Endothelial cell of umbilical vein (primary cell): ENCODE measurements around the gene TNKS1BP1. TPM values are rescaled to one million over a fixed set of nuclear protein-coding genes. Genes with fewer than 3 reads are reported as not detected.

Experiments used
- BruUV-seq: library from RNA; stranded (reverse); fragments of 400-500 nt; replicated peaks from 2 replicates; lab custom pipeline; 2021; lab: Mats Ljungman, UMichigan
- CTCF ChIA-PET: fragments of 300-600, 350-600 bp; sonication (Branson Sonifier 250); formaldehyde crosslinking; loops from one replicate; lab custom pipeline; 2021; ENCODE audit warnings: antibody characterized with exemption, inconsistent platforms; lab: Charles Lee
- POLR2A ChIA-PET: fragments of 300-600, 350-600 bp; sonication (Branson Sonifier 250); formaldehyde crosslinking; loops from one replicate; lab custom pipeline; 2021; ENCODE audit warnings: antibody characterized with exemption, inconsistent platforms; lab: Charles Lee
- DNase-seq: peaks from one replicate; pipeline ENCODE4 v3.0.0-alpha.2; 2011; ENCODE audit warnings: low read depth, low spot score
- FAIRE-seq: peaks from 2 replicates; lab custom pipeline; 2011; peaks lifted over from hg19 to GRCh38; lab: Jason Lieb, UNC
- H2AFZ ChIP-seq: 2 replicates; pipeline ENCODE4 v1.6.0; 2012; ENCODE audit warnings: low read depth, low read length, control low read depth, inconsistent platforms
- H3K27ac ChIP-seq: 2 replicates; pipeline ENCODE4 v1.5.1; 2011; ENCODE audit warnings: low read depth, mild to moderate bottlenecking, control low read depth, low read length, moderate library complexity; ENCODE audit not compliant: insufficient read depth
- H3K27me3 ChIP-seq, 2 experiments: 2 replicates each; pipeline versions ENCODE4 v1.6.0 to v1.6.1; 2011; ENCODE audit warnings: low read length in 2 of 2, mixed read lengths in 1 of 2; ENCODE audit not compliant: control insufficient read depth in 2 of 2, insufficient read depth in 2 of 2
- H3K36me3 ChIP-seq, 2 experiments: 2 replicates in 1 of 2; 3 replicates in 1 of 2; pipeline ENCODE4 v1.5.1; 2011; ENCODE audit warnings: low read length in 2 of 2, mild to moderate bottlenecking in 1 of 2, moderate library complexity in 1 of 2; ENCODE audit not compliant: control insufficient read depth in 2 of 2, insufficient read depth in 2 of 2; ENCODE audit errors: extremely low read depth in 1 of 2
- H3K4me1 ChIP-seq: 3 replicates; pipeline ENCODE4 v1.5.1; 2011; ENCODE audit warnings: mild to moderate bottlenecking, low read length; ENCODE audit not compliant: control insufficient read depth, insufficient read depth; ENCODE audit errors: extremely low read depth
- H3K4me2 ChIP-seq: 2 replicates; pipeline ENCODE4 v1.6.1; 2011; ENCODE audit warnings: low read length, control low read depth, mixed read lengths; ENCODE audit not compliant: insufficient read depth
- H3K4me3 ChIP-seq, 3 experiments: fragments of 200-600 bp in 1 of 3; sonication (generic), shearing (Covaris generic) in 1 of 3; replicated peaks in 1 of 3; 2 replicates each; pipeline ENCODE4 v1.5.1; 2011 to 2016; ENCODE audit warnings: control low read depth in 3 of 3, low read length in 3 of 3, mild to moderate bottlenecking in 2 of 3, inconsistent platforms in 1 of 3, low read depth in 1 of 3, moderate library complexity in 1 of 3; ENCODE audit not compliant: insufficient read depth in 1 of 3
- H3K79me2 ChIP-seq: 2 replicates; pipeline ENCODE4 v1.6.0; 2012; ENCODE audit warnings: low read length, inconsistent platforms; ENCODE audit not compliant: control insufficient read depth, insufficient read depth
- H3K9ac ChIP-seq: replicated peaks from 2 replicates; pipeline ENCODE3; 2011; ENCODE audit warnings: low read length, control low read depth; ENCODE audit not compliant: insufficient read depth; ENCODE audit errors: extremely low read depth
- H3K9me1 ChIP-seq: replicated peaks from 3 replicates; pipeline ENCODE4 v1.6.0; 2011; ENCODE audit warnings: mild to moderate bottlenecking, low read length; ENCODE audit not compliant: control insufficient read depth, insufficient read depth; ENCODE audit errors: extremely low read depth
- H3K9me3 ChIP-seq: replicated peaks from 2 replicates; pipeline ENCODE4 v1.5.1; 2012; ENCODE audit warnings: low read length, inconsistent platforms; ENCODE audit not compliant: control insufficient read depth, insufficient read depth
- H4K20me1 ChIP-seq: replicated peaks from 2 replicates; pipeline ENCODE3; 2011; ENCODE audit warnings: mild to moderate bottlenecking, low read length; ENCODE audit not compliant: control insufficient read depth, insufficient read depth; ENCODE audit errors: extremely low read depth
- FOS ChIP-seq: IDR thresholded peaks from 2 replicates; pipeline ENCODE4 v1.6.1; 2011; ENCODE audit warnings: mild to moderate bottlenecking, low read length, moderate library complexity, borderline replicate concordance; ENCODE audit not compliant: insufficient read depth
- JUN ChIP-seq: IDR thresholded peaks from 2 replicates; pipeline ENCODE4 v1.6.1; 2011; ENCODE audit warnings: borderline replicate concordance, low read depth; ENCODE audit not compliant: insufficient read length, insufficient read depth
- MAX ChIP-seq: IDR thresholded peaks from 2 replicates; pipeline ENCODE4 v1.6.1; 2011; ENCODE audit not compliant: insufficient read depth, insufficient read length
- MYC ChIP-seq: IDR thresholded peaks from one replicate; pipeline ENCODE4 v1.6.1; 2011; ENCODE audit warnings: mild to moderate bottlenecking, low read depth, low read length
- POLR2AphosphoS5 ChIP-seq: IDR thresholded peaks from 2 replicates; pipeline ENCODE4 v1.6.1; 2012; ENCODE audit warnings: low read depth, mild to moderate bottlenecking, control low read depth, low read length, moderate library complexity; ENCODE audit not compliant: insufficient read depth
- dilution Hi-C: fragments of 300-500 bp; cut with MboI; formaldehyde crosslinking; loops from one replicate; pipeline ENCODE4 v1.15.0; 2019; ENCODE audit warnings: low sequenced_read_pairs; ENCODE audit not compliant: extremely low pct_ligation_motif_present
- intact Hi-C: fragments of 100-400 bp; cut with micrococcal nuclease; formaldehyde crosslinking; loops from one replicate; pipeline ENCODE4 v1.10.0; 2022
- polyA plus RNA-seq, 4 experiments: library from polyadenylated mRNA; depleted of rRNA in 3 of 4; stranded (reverse) in 3 of 4; unstranded in 1 of 4; fragments of >200 nt; gene quantifications; 2 replicates each; pipeline versions ENCODE4 v1.2.1 to v1.2.3, GENCODE V29; 2011 to 2012; ENCODE audit warnings: missing spikeins in 1 of 4
- total RNA-seq: library from RNA; stranded (reverse); gene quantifications from 2 replicates; pipeline ENCODE4 v1.2.3, GENCODE V29; 2021

The TNKS1BP1 gene
- total and polyA plus RNA-seq, 2 donors (not counting 3 experiments of a cell fraction or from before 2014, with no cell fraction given) = 54.6 to 111 TPM

GRCh38 chr11:57307666-57308270 is 17.0 kb downstream of the TNKS1BP1 start:
- H3K4me2 ChIP-seq = peak overlapping the region; percentile 9
- intact Hi-C loops (no loop called here), dilution Hi-C loops (no loop called here)
- DNase-seq = no peak
- peaks cover 7 to 19% of the 10 kb centered on the region in 2 experiments for H3K36me3 ChIP-seq
- H4K20me1 ChIP-seq = no peaks in the 10 kb centered on the region
- no peak overlapping the region for H3K27ac ChIP-seq
- H3K4me3 ChIP-seq = no peak overlapping the region
- no peaks in the 10 kb centered on the region for H3K27me3 ChIP-seq
- TF ChIP-seq MAX (no peak), FOS (no peak), JUN (no peak)
- H3K9me3 ChIP-seq = no peaks in the 10 kb centered on the region
- no peak overlapping the region for H3K9ac ChIP-seq
- CTCF ChIA-PET = interaction anchor here (0.7 to 1.2 kb wide), 4 partner anchors 10 to 23 kb away, joined by 3 to 4 read pairs (median 4); no protein-coding TSS in a partner anchor
- no peaks in the 10 kb centered on the region for H3K9me1 ChIP-seq
- FAIRE-seq = peak; percentile 21
- peaks cover 18% of the 10 kb centered on the region for H3K4me1 ChIP-seq
- H2AFZ ChIP-seq = no peak overlapping the region
- no TSS peak for BruUV-seq
- POLR2A ChIA-PET = no interaction called here
- H3K79me2 ChIP-seq = peaks cover 55% of the 10 kb centered on the region

- ChIA-PET CTCF (interaction anchor here (0.7 to 1.2 kb wide), 5 partner anchors 11 to 24 kb away, joined by 3 to 4 read pairs (median 3); no protein-coding TSS in a partner anchor), POLR2A (no interaction called here)
- Histone ChIP-seq H4K20me1 (no peaks in the 10 kb centered on the region), H3K27ac (no peak overlapping the region), H3K4me2 (peak overlapping the region; percentile 9), H3K4me1 (peaks cover 18% of the 10 kb centered on the region), H3K9me1 (no peaks in the 10 kb centered on the region), H3K9ac (no peak overlapping the region), H3K9me3 (no peaks in the 10 kb centered on the region), H3K27me3 (no peaks in the 10 kb centered on the region), H3K4me3 (no peak overlapping the region), H3K36me3 (peaks cover 11 to 25% of the 10 kb centered on the region in 2 experiments), H3K79me2 (peaks cover 55% of the 10 kb centered on the region), H2AFZ (no peak overlapping the region)
- DNase-seq = no peak
- TF ChIP-seq FOS = no peak
- TF ChIP-seq JUN = no peak
- no peak for TF ChIP-seq POLR2AphosphoS5
- TF ChIP-seq MYC = no peak
- no peak for FAIRE-seq
- no TSS peak for BruUV-seq
- dilution Hi-C loops (no loop called here), intact Hi-C loops (no loop called here)
These were observed 17.7 kb downstream of the TNKS1BP1 start for GRCh38 chr11:57306940-57307565.
